ENCODE data around the gene SLC9A9. TPM values are rescaled to one million over a fixed set of nuclear protein-coding genes. Genes with fewer than 3 reads are reported as not detected.
"Not testable (repeated sequence)": the region's sequence is repeated elsewhere in the genome, so short reads cannot be mapped to it uniquely, and the experiment has no call there.

Gene SLC9A9
- polyA plus RNA-seq, 3 donors: 5.8 to 6.8 (median 6.4) TPM

DNA sequence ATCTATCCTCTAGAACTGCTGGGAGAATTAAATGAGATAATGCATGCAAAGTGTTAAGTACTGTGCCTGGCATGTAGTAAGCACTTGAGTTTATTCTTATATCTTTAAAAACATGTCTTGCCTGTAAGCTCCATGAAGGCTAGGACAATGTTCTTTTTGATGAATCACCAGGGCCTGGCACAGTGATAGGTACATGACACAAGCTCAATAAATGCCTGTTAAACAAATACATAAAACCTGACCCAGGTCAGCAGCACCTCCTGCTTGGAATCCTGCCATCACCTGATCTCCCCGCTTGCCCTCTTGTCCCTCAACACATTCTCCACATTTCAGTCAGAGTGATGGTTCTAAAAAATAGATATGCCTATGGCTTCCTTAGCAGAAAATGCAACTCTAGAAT, 541.9 kb downstream of the SLC9A9 start:
- DNase-seq (ENCODE audit: low read depth in 3 of 3, low spot score in 2 of 3): no peak

- no peak for DNase-seq (ENCODE audit: low read depth in 3 of 3, low spot score in 2 of 3)
Measured at GRCh38 chr3:143302638-143303171, 545.6 kb downstream of the SLC9A9 start.

- DNase-seq (ENCODE audit: low read depth in 3 of 3, low spot score in 2 of 3): no peak
Measured at GRCh38 chr3:143301031-143301901, 547.0 kb downstream of the SLC9A9 start.

DNA sequence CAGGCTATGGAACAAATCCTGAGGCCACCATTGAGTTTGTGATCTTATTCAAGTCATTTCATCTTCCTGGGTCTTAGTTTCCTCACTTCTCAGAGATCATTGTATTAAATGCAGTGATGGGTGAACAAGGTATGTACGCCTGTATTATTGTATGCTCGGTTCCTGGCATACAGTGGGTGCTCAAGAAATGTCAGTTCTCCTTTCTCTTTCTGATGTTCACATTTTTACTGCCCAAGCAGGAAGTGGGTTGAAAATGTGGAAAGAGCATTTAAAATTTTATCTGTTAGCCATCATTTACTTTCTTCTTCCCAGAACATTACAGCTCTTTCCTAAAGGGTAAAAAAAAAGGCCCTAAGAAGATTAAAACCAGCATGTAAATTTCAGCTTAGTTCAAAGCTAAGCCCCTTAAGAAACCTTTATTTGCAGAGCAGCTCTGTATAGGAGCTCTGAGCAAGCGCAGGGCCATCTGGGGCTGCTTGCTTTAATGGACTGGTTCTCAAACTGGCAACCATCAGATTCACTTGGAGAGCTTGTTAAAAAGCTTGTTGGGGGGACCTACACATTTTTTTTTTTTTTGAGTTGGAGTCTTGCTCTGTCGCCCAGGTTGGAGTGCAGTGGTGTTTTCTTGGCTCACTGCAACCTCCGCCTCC, 549.3 kb downstream of the SLC9A9 start:
- no peak for DNase-seq (ENCODE audit: low read depth in 3 of 3, low spot score in 2 of 3)

DNA sequence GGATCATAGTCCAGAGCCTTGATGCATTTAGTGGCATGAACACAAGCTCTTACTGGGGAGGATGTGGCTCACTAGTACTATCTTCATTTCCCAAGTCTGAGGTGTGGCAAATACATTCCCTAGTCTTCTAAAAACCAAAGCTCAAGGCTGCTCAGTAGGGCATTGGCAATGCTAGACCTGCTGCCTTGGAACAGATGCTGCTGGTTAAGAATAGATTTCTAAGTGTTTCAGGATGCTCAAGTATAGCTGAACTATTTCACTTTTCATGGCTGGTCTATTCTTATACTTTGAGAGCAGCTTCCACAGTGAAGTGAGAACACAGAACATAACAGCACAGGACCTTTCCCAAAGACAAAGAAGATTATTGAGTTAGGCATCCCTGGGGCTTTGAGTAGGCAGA, 549.9 kb downstream of the SLC9A9 start:
- DNase-seq (ENCODE audit: low read depth in 3 of 3, low spot score in 2 of 3): no peak

DNA sequence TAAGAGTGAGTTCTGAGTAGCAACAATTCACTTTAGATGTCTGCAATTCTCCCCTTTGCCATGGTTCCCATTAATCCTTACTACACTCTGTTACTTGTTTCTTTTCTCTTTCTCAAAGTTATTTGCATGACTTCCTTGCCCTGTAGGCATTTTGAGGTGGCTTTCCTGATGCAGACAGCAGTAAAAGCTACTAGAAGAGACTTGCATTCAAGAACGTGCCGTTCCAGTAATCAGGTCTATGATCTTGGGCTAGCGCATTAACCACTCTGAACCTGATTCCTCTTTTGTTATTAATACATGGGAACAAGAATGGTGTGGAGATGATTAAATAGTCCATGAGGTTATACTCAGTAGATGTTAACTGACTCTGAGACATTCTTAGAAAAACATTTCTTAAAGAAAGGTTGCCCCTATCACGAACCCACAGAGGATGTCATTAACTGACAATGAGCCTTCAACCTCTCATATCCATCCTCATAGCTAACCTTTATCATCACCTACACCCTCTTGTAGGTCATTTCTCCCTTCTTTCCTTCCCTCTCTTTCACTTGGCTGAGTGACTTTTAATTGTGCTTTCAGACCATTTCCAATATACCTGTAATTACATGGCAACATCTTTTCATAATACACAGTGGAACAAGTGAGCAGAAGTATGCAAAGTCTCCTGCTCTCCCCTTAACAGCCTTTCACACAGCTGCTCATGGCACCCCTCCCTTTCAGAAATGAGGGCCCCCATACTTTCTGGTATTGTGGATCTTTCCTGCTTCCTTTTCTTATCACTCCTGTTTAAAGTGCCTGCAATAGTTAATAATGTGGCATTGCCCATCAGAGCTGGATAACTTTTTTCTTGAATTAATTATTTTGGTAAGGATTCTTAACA, 552.8 kb downstream of the SLC9A9 start:
- no peak for DNase-seq (ENCODE audit: low read depth in 3 of 3, low spot score in 2 of 3)

- no peak for DNase-seq (ENCODE audit: low read depth in 3 of 3, low spot score in 2 of 3)
Measured at GRCh38 chr3:143294188-143294587, 554.1 kb downstream of the SLC9A9 start.

GRCh38 chr3:143291836-143292447, 556.3 kb downstream of the SLC9A9 start:
- no peak for DNase-seq (ENCODE audit: low read depth in 3 of 3, low spot score in 2 of 3)

- DNase-seq (ENCODE audit: low read depth in 3 of 3, low spot score in 2 of 3): no peak
Measured at GRCh38 chr3:143288944-143289343, 559.3 kb downstream of the SLC9A9 start.

- no peak for DNase-seq (ENCODE audit: low read depth in 3 of 3, low spot score in 2 of 3)
Measured at GRCh38 chr3:143287403-143287802, 560.9 kb downstream of the SLC9A9 start.

DNA sequence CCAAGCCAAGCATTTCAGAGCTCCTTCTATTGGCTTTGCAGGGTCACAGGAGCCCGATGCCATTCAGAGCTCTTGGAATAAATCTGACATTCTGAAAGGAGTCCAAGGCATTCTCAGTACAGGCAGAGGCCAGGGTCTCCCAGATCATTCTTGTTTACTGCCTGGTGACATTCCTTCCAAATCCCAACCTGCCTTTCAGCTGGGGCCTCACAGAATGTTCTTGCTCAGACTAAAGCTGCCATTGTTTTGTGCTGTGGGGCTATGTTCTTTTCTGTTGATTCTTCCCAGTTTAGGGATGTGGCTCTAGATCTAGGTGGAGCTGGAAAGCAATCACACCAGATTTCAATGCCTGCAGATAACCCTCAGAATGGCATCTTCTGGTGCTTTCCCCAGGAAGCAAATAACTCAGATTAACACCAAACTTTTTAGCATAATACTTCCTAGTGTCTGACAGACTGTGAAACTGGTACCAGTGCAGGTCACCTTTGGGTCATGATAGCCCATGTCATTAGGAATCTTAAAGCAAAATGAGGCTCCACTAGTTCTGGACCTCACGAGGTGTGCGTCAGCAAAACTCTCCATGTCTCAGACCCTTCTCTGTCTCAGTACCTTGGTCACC, 561.8 kb downstream of the SLC9A9 start:
- DNase-seq (ENCODE audit: low read depth in 3 of 3, low spot score in 2 of 3): no peak

DNA sequence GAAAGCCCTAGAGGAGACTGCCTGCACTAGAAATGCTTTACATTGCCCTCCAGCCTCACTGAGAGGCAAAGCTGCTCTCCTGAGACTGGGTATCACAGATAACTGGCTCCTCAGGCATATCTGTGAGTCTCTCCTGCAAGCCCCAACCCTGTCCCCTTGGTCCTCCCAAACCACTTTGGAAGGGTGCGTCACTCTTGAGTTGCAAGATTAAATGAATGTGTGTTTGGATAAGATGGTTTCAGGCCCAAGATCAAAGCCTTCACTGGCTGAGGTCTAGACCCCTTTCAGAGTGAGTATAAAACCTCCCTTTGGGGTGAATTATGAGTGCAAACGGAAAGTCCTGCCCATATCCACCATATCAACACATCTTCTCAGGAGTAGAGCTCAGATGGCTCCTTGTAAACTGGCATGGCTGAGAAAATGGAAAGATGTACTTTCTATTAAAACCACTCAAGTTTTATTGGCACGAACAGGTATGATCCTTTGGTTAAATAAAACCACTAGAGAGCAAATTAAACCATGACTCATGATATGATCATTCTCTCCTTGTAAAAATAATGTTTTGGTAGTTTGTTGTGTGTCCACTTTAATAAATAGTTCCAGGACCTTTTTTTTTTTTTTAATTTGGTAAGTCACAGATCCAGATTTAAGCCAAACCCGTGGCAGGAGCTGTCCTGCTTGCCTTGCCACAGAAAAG, 564.7 kb downstream of the SLC9A9 start:
- no peak for DNase-seq (ENCODE audit: low read depth in 3 of 3, low spot score in 2 of 3)

DNA sequence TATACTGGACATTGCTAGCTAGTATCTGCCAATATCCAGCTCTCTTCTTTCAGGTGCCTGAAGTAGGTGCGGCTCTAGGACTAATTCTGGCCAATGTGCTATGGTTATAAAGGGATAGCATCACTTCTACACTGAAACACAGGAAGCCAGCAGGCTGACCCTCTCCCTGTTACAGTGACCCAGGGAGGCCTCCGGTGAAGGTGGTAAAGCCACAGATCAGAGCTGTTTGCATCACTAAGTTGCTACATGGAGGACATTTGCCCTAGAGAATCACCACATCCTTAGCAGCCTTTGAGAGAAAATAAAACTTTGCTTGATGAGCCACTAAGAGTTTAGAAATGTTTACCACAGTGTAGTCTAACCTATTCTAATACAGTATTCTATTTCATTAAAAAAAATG, 567.3 kb downstream of the SLC9A9 start:
- no peak for DNase-seq (ENCODE audit: low read depth in 3 of 3, low spot score in 2 of 3)

- DNase-seq (ENCODE audit: low read depth in 3 of 3, low spot score in 2 of 3): not testable (repeated sequence)
Measured at GRCh38 chr3:143279567-143279966, 568.7 kb downstream of the SLC9A9 start.

DNA sequence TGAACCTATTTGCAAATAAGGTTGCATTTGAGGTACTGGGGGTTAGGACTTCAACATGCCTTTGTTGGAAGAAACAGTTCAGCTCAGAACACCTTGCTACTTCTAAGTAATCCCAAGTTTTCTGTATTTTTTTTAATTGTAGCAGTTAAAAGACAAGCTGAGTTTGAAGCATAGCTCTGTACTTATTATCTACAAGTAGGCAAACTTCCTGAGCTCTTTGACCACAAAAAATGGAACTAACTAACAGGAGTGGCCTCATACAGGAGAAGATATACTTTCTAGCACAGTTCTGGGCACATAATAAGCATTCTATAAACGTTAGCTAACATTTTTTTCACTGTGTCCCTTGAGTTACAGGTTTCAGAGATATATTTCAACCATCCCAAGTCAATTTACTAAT, 569.5 kb downstream of the SLC9A9 start:
- DNase-seq (ENCODE audit: low read depth in 3 of 3, low spot score in 2 of 3): no peak

- DNase-seq (ENCODE audit: low read depth in 3 of 3, low spot score in 2 of 3): no peak
Measured at GRCh38 chr3:143277531-143277930, 570.7 kb downstream of the SLC9A9 start.

DNA sequence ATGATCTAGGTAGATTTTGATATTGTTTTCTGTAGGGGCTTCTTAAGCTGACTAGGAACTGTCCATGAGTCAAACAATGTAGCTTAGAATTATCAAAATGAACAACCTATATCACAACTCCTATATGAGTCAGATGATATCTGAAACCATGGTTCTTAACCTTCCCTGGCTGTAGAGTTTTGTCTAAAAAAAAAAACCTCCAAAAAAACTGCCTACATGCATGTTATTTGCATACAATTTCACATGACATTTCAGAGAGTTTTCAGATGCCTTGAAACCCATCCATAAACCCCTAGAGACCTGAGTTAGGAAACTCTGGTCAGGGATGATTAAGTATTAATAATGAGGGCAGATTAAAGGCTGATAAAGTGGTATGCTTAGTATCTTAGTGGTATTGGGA, 571.7 kb downstream of the SLC9A9 start:
- no peak for DNase-seq (ENCODE audit: low read depth in 3 of 3, low spot score in 2 of 3)

DNA sequence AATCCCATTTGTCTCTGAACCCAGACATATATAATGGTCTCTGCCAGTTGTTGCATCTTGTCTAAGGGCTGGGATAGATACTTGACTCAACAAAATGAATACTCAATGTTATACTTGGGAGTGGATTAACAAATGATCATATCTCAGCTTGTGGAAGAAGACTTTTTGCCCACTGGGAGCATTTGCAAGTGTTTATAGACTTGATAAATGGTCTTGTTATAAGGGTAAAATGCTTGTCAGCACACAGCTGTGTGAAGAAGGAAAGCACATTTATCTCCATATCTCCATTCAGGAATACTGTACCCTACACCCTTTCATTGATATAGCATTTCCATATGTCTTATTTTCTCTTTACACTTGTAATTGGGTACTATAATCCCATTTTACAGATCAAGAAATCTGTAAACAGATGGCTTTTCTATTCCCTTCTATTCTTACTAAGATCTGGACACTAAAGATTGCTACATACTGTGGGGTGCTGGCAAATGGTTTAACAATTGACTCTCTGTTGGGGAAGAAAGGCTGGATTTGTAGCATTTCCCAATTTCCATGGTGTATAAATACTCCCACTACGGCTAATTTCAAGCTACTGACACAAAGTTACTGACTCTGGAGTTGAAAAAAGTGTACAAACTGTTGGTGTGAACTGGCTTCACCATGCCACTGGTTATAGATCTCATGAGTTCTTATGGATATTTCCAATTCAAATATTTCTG, 574.1 kb downstream of the SLC9A9 start:
- no peak for DNase-seq (ENCODE audit: low read depth in 3 of 3, low spot score in 2 of 3)

DNA sequence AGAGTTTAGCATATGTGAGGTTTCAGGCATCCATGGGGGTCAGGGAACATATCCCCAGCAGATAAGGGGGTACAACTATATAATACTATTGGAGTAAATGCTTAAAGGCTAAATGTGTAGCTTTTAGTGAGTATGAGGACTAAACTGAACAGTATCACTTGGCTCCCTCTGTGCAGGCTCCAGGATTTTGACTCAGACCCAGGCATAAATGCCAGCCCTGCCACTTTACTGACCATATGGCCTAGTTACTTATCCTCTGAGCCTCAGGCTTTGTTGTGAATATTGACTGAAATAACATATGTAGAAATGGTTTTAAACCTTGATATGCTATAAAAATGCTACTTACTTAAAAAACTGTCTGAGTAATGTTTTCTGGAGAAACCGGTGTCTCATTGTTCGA, 577.1 kb downstream of the SLC9A9 start:
- no peak for DNase-seq (ENCODE audit: low read depth in 3 of 3, low spot score in 2 of 3)
